ENCODE results near the gene SAMD4B. TPM values are rescaled to one million over a fixed set of nuclear protein-coding genes. Genes with fewer than 3 reads are reported as not detected.

SAMD4B gene
- total and polyA plus RNA-seq, 2 donors (not counting 1 experiment from before 2014, with no cell fraction given): 33.0 to 39.1 TPM

- Histone ChIP-seq H3K27me3 (ENCODE audit: control insufficient read depth, insufficient read depth, low read length) (no peaks in the 10 kb centered on the region), H3K27ac (ENCODE audit: insufficient read depth, low read length) (no peak overlapping the region), H3K36me3 (ENCODE audit: control insufficient read depth, insufficient read depth, low read length) (peaks cover 37% of the 10 kb centered on the region), H3K4me3 (replicated peaks in 1 of 4; ENCODE audit: control extremely low read depth in 1 of 4, insufficient read depth in 1 of 4, low read depth in 3 of 4, low read length in 4 of 4) (no peak overlapping the region), H3K9me3 (ENCODE audit: control insufficient read depth, insufficient read depth, low read depth, low read length) (no peaks in the 10 kb centered on the region), H3K4me2 (ENCODE audit: extremely low read depth, insufficient read depth, low read length) (no peak overlapping the region), H3K4me1 (ENCODE audit: control insufficient read depth, extremely low read depth, insufficient read depth, low read length) (peaks cover 3% of the 10 kb centered on the region), H3K79me2 (ENCODE audit: control insufficient read depth, insufficient read depth, low read length) (no peaks in the 10 kb centered on the region), H3K9ac (ENCODE audit: insufficient read depth, low read length) (no peak overlapping the region), H2AFZ (ENCODE audit: low read length) (no peak overlapping the region), H4K20me1 (ENCODE audit: control insufficient read depth, extremely low read depth, insufficient read depth, low read length) (no peaks in the 10 kb centered on the region)
- no peak for DNase-seq (ENCODE audit: low read depth in 2 of 2)
- TF ChIP-seq, protein P1, sequence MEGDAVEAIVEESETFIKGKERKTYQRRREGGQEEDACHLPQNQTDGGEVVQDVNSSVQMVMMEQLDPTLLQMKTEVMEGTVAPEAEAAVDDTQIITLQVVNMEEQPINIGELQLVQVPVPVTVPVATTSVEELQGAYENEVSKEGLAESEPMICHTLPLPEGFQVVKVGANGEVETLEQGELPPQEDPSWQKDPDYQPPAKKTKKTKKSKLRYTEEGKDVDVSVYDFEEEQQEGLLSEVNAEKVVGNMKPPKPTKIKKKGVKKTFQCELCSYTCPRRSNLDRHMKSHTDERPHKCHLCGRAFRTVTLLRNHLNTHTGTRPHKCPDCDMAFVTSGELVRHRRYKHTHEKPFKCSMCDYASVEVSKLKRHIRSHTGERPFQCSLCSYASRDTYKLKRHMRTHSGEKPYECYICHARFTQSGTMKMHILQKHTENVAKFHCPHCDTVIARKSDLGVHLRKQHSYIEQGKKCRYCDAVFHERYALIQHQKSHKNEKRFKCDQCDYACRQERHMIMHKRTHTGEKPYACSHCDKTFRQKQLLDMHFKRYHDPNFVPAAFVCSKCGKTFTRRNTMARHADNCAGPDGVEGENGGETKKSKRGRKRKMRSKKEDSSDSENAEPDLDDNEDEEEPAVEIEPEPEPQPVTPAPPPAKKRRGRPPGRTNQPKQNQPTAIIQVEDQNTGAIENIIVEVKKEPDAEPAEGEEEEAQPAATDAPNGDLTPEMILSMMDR (conservative IDR thresholded peaks at IDR 0.05 in 1 of 2, IDR thresholded peaks at IDR 0.05 in 1 of 2; ENCODE audit: low read depth in 1 of 2, low read length in 2 of 2): no peak
- no peak for TF ChIP-seq EZH2 (IDR thresholded peaks at IDR 0.05; ENCODE audit: low read length, missing control alignments)
Measured at GRCh38 chr19:39382991-39383828, 41.0 kb downstream of the SAMD4B start.

DNA sequence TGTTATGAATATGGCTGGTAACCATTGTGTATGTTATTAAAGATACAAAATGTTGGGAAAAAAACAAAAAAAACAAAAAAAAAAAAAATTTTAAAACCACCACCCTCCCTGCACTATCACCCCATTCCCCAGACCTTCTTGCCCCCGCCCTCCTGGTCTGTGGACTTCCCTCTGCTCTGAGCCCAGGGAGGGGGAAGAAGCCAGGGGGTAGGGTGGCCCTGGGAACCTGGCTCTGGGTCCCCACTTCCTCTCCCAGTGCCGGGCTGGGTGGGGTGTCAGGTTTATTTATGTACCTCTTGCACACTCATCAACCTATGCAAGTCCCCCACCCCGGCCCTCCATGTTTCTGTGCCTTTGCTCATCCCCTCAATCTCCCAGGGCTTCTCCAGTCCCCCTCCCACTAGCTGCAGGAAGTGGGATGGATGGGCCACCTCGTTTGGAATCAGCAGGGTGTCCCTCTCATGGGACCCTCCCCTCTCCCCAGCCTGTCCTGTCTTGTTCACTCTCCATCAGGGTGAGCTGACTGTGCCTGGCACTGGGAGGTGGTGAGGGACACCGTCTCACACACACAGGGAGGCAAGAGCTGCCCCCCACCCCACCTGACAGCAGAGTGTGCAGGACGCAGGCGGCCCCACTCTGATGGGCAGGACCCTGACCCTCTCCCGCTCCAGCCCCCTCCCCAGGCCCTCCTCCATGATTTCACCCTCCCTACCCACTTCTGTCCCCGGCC, 42.8 kb downstream of the SAMD4B start:
- TF ChIP-seq EZH2 (IDR thresholded peaks at IDR 0.05; ENCODE audit: low read length, missing control alignments): no peak
- TF ChIP-seq, protein P1 (conservative IDR thresholded peaks at IDR 0.05 in 1 of 2, IDR thresholded peaks at IDR 0.05 in 1 of 2; ENCODE audit: low read depth in 1 of 2, low read length in 2 of 2): no peak
- peaks cover 45% of the 10 kb centered on the region for H3K36me3 ChIP-seq (ENCODE audit: control insufficient read depth, insufficient read depth, low read length)
- H3K27ac ChIP-seq (ENCODE audit: insufficient read depth, low read length): no peak overlapping the region
- H3K27me3 ChIP-seq (ENCODE audit: control insufficient read depth, insufficient read depth, low read length): no peaks in the 10 kb centered on the region
- H3K4me2 ChIP-seq (ENCODE audit: extremely low read depth, insufficient read depth, low read length): no peak overlapping the region
- no peak overlapping the region for H2AFZ ChIP-seq (ENCODE audit: low read length)
- no peak overlapping the region for H3K9ac ChIP-seq (ENCODE audit: insufficient read depth, low read length)
- H3K4me1 ChIP-seq (ENCODE audit: control insufficient read depth, extremely low read depth, insufficient read depth, low read length): peaks cover 8% of the 10 kb centered on the region
- peaks cover 8% of the 10 kb centered on the region for H3K79me2 ChIP-seq (ENCODE audit: control insufficient read depth, insufficient read depth, low read length)
- no peaks in the 10 kb centered on the region for H3K9me3 ChIP-seq (ENCODE audit: control insufficient read depth, insufficient read depth, low read depth, low read length)
- DNase-seq (ENCODE audit: low read depth in 2 of 2): no peak
- H3K4me3 ChIP-seq (replicated peaks in 1 of 4; ENCODE audit: control extremely low read depth in 1 of 4, insufficient read depth in 1 of 4, low read depth in 3 of 4, low read length in 4 of 4): no peak overlapping the region
- H4K20me1 ChIP-seq (ENCODE audit: control insufficient read depth, extremely low read depth, insufficient read depth, low read length): no peaks in the 10 kb centered on the region

DNA sequence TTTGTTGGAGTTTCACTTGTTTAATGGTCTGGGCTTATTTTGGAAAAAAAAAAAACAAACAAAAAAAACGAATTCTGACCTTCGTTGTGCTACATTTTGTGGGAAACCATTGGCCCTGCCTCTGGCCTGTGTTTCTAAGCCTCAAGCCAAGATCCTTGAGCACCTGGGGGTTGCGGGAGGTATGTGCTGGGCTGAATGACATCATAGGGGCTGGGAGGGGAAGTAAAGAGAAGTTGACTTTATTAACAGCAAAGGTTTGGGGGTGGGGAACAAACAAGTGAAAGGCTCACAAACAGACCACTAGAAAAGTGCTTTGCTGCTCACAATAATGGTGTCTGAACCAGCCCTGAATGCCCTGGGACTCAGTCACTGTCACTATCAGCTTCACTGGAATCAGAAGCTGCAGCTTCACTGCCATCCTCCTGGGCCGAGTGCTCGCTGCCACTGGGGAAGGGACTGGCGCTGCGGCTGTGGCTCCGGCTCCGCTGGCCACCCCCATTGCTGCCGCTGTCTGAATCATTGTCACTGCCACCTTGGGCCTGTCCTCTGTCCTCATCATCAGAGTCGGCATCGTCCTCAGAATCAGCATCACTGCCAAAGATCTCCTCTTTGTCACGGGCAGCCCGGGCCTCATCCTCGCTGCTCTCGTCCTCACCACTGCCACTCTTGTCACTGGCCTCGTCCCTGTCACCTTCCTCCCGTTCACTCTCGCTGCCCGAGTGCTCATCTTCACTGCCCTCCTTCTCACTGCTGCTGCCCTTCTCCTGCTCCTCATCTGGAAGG, 43.6 kb downstream of the SAMD4B start:
- Histone ChIP-seq H4K20me1 (ENCODE audit: control insufficient read depth, extremely low read depth, insufficient read depth, low read length) (no peaks in the 10 kb centered on the region), H3K27ac (ENCODE audit: insufficient read depth, low read length) (no peak overlapping the region), H3K9me3 (ENCODE audit: control insufficient read depth, insufficient read depth, low read depth, low read length) (no peaks in the 10 kb centered on the region), H3K4me2 (ENCODE audit: extremely low read depth, insufficient read depth, low read length) (no peak overlapping the region), H3K36me3 (ENCODE audit: control insufficient read depth, insufficient read depth, low read length) (peaks cover 42% of the 10 kb centered on the region), H2AFZ (ENCODE audit: low read length) (no peak overlapping the region), H3K9ac (ENCODE audit: insufficient read depth, low read length) (no peak overlapping the region), H3K27me3 (ENCODE audit: control insufficient read depth, insufficient read depth, low read length) (no peaks in the 10 kb centered on the region), H3K4me1 (ENCODE audit: control insufficient read depth, extremely low read depth, insufficient read depth, low read length) (peaks cover 8% of the 10 kb centered on the region), H3K79me2 (ENCODE audit: control insufficient read depth, insufficient read depth, low read length) (peaks cover 16% of the 10 kb centered on the region), H3K4me3 (replicated peaks in 1 of 4; ENCODE audit: control extremely low read depth in 1 of 4, insufficient read depth in 1 of 4, low read depth in 3 of 4, low read length in 4 of 4) (no peak overlapping the region)
- TF ChIP-seq, protein P1 (conservative IDR thresholded peaks at IDR 0.05 in 1 of 2, IDR thresholded peaks at IDR 0.05 in 1 of 2; ENCODE audit: low read depth in 1 of 2, low read length in 2 of 2): no peak
- TF ChIP-seq EZH2 (IDR thresholded peaks at IDR 0.05; ENCODE audit: low read length, missing control alignments): no peak
- DNase-seq (ENCODE audit: low read depth in 2 of 2): no peak

Data from fibroblast of lung (primary cell).